ENCODE results near the gene UBASH3A. TPM values are rescaled to one million over a fixed set of nuclear protein-coding genes. Genes with fewer than 3 reads are reported as not detected.
A peak's percentile ranks its signal among the peaks of the same experiment; 100 is the strongest.
"Not testable (repeated sequence)": the region's sequence is repeated elsewhere in the genome, so short reads cannot be mapped to it uniquely, and the experiment has no call there.

Gene UBASH3A
- total RNA-seq, 1 donor from 2014 or later: 0.24 TPM

DNA sequence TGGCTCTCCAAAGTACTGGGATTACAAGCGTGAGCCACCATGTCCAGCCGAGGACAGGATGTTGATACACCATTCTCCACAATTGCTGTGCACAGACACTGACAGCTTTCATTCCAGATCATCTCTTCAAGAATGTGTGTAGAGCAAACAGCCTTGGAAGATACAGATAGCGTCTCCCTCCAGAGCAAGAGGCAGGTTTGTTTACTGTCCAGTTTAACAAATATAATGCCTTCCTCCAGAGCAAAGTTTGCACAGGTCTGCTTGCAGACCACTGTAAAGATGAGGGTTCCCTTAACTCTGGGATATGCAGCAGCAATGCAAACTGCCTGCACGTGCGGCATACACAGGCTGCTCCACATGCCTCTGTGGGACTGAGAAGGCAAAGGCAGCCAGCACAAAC lies 12.4 kb upstream of the UBASH3A start:
- no peak for ATAC-seq

DNA sequence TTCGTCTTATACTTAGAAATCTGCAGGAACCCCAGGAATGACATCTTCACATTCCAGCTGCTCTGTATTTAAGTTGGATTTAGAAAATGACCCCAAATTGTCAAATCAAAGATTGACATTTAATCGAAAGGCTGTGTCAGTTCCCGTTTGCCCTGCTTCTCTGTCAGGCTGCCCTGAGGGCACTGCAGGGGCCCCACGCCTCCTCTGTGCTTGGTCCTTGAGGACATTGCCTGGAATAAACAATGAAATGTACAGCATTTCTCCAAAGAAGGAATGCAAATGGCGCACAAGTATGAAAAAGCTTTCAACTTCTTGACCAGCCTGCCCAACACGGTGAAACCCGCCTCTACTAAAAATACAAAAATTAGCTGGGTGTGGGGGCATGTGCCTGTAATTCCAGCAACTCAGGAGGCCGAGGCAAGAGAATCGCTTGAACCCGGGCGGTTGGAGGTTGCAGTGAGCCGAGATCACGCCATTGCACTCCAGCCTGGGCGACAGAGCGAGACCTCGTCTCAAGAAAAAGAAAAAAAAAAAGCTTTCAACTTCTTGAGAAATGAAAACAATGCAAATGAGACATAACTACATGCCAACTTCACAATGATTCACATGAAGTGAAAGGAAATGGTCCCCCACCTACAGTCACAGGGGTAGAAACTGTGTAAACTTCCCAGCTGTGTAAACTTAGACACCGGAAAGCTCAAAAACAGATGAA lies 10.8 kb upstream of the UBASH3A start:
- no peak for ATAC-seq

DNA sequence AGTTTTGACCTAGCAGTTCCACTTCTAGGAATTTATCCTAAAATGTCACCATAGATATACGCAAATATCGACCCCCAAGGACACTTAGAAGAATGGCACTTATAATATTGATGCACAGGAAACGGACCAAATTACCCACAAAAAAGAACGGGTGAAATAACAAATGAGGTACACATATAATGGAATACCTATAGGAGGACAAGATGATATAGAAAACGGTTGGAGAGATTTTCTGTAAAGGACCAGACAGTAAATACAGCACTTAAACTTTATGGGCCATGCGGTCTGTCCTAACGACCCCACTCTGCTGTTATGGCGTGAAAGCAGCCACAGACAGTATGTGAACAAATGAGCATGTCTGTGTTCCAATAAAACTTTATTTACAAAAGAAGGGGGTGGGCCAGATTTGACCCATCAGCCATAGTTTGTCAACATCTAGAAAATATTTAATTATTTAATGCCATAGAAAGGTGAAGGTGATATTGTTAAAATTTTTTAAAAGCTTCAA lies 10.2 kb upstream of the UBASH3A start:
- no peak for ATAC-seq

GRCh38 chr21:42395302-42395701 lies 8.4 kb upstream of the UBASH3A start:
- no peak for ATAC-seq

DNA sequence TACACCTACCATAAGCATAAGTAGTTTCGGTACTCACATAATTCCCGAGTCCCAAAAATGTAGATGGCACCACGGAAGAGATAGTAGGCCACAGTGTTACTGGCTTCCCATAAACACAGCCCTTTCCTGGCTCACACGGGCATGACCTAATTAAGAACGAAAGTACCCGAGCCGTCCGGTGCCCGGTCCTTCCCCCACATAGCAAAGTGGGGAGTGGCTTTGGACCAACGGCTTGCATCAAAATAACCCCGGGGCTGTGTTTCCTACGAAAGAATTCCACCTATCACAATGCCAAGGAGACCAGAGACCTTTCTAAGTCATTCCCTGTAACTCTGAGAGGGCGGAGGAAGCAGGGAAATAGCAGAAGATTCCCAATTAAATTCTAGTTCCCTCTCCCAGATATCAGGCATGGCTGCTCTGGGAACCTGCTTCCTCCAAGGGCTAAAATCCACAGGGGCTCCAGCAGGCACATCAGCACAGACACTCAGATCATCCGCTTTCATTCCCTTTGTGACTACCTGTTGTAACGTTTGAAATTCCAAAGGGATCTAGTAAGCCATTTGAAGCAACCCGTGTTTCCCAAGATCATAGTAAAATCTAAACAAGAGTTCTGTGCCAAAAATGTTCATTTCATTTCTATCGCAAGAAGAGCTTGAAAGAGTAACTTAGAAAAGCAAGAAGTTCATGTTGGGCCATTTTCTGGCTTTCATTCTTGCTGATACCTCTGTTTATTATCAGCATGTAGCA lies 7.6 kb upstream of the UBASH3A start, which contains the start of gene TMPRSS3:
Gene TMPRSS3, minus strand, starts transcription at position 148 of the 747 bp plus-strand sequence. CDS start 635 bp downstream, outside the sequence.
- ATAC-seq: no peak

- no peak for ATAC-seq
These were observed 6.6 kb upstream of the UBASH3A start for GRCh38 chr21:42396799-42397745.

DNA sequence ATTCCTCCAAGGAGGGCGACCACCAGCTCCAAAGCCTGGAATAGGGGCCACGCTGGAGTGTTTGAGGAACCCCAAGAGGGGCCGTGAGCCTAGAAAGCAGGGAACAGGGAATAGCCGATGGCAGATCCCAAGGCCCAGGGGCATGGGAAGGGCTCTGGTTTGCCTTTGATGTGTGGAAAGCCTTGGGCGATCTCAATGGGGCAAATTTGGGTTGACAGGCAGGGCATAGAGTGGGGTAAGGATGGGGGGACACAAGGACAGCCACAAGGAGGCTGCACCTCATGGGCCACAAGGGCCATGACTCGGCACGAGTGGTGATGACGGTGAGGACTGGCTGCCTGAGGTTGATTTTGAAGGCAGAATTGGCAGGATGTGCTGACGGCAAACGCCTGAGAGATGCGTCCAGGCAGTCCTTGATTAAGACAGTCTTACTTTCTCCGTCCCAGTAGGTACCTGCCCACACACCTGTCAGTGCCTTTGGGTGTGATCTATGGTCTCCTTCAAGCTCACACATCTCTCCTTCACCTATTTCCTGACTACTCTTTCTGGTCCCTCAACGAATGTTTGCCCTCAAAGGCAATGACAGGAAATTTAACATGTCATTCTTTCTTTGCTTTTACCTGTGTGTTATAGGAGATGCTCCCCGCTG lies 5.8 kb upstream of the UBASH3A start:
- no peak for ATAC-seq

- no peak for ATAC-seq
These were observed 5.2 kb upstream of the UBASH3A start for GRCh38 chr21:42398436-42399028.

DNA sequence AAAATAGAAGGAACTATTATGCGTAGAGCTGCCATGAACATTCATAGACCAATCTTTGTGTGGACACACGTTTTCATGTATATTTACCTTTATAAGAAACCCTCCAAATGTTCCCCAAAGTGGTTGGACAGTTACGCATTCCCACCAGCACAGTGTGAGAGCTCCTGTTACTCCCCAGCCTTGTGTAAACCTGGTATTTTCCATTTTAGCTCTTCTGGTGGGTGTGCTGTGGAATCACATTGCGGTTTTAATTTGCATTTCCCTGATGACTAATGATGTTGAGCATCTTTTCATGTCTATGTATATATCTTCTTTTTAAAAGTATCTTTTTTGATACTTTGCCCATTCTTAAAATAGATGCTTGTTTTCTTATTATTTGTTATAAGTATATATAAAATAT lies 3.2 kb upstream of the UBASH3A start:
- no peak for ATAC-seq

DNA sequence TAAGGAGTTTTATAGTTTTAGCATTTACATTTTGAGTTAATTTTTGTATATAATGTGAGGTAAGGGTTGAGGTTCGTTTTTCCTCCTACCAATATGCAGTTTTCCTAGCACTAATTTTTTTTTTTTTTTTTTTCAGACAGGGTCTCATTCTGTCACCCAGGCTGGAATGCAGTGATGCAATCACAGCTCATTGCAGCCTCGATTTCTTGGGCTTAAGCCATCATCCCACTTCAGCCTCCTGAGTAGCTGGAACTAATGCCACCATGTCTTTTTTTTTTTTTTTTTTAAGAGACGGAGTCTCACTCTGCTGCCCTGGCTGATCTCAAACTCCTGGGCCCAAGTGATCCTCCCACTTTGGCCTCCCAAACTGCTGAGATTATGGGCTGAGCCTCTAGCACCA lies 2.5 kb upstream of the UBASH3A start:
- ATAC-seq: no peak

DNA sequence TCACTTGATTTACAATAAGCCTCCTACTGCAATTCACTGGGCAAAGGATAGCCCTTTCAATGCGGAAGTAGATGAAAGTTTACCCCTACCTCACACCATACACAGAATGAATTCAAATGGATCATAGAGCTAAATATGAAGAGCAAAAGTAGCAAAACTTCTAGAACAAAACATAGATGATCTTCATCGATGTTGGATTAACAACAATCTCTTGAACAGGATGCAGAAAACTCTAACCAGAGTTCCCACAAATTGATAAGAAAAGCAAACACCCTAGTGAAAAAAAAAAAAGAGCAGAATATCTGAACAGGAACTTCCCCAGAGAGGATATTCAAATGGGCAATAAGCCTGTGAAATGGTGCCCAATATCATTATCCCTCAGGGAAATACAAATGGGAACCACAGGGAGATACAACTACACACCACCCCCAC lies 1.9 kb upstream of the UBASH3A start:
- no peak for ATAC-seq

DNA sequence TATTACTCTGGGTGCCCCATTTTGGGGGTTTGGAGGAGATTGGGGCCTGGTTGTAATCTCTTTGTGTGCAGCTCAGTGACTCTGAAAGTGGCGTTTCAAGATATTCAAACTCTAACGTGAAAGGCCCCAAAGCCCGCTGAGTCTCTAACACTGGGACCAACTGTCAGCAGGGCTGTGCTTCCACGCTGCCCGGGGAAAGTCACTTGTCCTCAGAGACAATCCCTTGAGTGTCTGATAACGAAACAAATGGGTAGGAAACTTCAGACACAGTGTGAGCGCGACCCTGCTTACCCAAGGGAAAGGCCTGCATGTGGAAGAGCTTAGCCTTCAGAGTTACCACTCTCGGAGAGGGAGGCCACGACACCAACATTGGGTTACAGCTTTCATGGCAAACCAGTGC lies 837 bp downstream of the UBASH3A start:
- no peak for ATAC-seq

DNA sequence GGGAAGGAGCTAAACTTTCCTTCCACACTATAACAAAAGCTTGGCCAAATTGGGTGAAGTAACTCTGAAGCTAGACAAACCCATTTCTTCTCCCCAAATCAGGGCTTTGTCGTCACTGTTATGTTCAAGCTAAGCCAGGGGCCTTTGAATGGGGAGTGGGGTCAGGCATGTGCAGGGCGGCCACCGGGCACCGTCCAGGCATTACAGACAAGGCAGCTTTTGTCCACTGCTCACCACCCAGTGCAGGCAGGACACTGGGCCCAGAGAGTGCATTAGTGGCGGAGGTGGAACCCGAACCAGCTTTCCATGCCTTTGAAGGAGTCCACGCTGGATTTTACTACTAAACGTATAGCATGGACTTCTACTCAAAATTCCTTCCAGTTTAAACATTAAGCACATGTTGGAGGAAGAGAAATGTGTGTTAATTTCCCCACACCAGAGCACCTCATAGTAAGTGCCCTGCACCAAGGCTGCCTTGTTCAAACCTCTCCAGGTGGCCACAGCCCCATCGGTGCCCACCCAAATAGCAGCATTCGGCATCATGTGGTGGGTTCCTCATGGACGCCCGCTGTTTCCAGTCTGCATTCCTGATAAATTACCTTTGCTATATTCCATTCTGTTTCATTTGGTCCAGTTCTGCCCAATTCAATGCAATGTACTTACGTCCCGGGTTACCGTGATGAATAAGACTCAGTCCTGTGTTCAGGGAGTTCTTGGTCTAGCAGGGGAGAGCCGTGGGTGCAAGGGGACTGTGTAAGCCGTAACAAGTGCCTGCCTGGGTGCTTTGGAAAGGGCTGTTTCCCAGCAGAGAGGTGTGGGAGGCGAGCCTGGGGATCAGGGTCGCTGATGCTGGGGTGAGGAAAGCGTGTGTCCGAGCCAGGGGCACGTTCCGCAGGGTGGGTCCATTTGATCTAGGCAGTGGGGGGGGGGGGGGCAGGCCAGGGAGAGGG lies 1.6 kb downstream of the UBASH3A start:
- no peak for ATAC-seq

DNA sequence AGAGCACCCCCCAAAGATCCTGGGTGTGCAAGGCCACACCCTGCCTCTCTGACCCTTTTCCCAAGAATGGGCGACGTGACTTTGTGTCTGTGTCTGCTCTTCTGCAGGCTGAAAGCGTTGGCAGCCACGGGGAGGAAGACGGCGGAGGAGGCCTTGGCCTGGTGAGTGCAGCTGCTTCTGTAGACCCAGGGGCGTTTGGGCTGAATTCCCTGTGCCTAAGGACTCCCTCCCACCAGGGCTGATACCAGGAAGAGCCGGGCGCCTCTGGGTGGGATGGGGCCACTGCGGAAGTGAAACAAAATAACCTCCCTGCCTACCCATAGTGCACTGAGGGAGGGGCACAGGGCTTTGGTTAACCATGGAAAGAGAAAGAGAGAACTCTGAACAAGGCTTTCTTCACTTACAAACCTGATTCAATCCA lies 2.5 kb downstream of the UBASH3A start:
- no peak for ATAC-seq

- no peak for ATAC-seq
These were observed 3.2 kb downstream of the UBASH3A start for GRCh38 chr21:42406866-42407265.

DNA sequence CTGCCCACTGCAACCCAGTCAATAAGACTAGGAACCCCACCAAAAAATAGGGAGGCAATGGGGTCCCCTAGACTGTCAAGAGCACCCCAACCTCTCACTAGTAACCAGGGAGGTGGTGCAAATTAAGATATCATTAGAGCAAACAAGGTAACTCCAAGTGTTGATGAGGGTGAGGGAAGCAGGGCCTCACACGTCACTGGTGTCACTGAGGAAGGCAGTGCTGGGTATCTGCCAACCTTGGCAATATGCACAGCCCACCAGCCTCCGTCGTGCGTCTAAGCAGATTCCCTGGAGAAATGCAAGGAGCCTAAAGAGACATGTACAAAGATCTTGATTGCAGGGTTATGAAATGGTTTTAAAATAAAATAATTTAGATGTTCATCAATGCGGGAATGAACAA lies 3.8 kb downstream of the UBASH3A start:
- ATAC-seq: no peak

GRCh38 chr21:42408718-42409117 lies 5.0 kb downstream of the UBASH3A start:
- not testable (repeated sequence) for ATAC-seq

DNA sequence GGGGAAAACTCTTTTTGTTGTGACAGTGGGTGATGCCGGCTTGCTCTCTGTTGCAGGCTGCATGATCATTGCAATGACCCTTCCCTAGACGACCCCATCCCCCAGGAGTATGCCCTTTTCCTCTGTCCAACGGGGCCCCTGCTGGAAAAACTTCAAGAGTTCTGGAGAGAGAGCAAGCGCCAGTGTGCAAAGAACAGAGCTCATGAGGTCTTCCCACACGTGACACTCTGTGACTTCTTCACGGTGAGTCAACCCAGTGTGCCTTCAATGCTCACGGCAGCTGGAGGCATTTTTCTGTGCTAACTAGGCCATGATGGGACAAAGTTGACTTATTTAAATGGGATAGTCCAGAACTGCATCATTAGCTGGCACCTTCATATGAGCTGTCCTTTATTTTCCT lies 5.7 kb downstream of the UBASH3A start:
- ATAC-seq: no peak

GRCh38 chr21:42411197-42411869 lies 7.6 kb downstream of the UBASH3A start:
- peak; percentile 8 for ATAC-seq

Measured in esophagus mucosa (tissue), 1 donor.